HG03571 (cell line): Measurements from ENCODE around the gene DPYSL3.
"Not testable (repeated sequence)": the region's sequence is repeated elsewhere in the genome, so short reads cannot be mapped to it uniquely, and the experiment has no call there.

Experiments
- ATAC-seq: cut with Tn5 transposase; IDR thresholded peaks from one replicate; pipeline ENCODE4 v1.9.1; 2021; ENCODE audit not compliant: unreplicated experiment

DPYSL3 gene

GRCh38 chr5:147509710-147510651, at the start of gene DPYSL3:
DPYSL3 (minus strand) TSS chr5:147510068; CDS start chr5:147509858, 210 bp downstream.
- no peak for ATAC-seq

DNA sequence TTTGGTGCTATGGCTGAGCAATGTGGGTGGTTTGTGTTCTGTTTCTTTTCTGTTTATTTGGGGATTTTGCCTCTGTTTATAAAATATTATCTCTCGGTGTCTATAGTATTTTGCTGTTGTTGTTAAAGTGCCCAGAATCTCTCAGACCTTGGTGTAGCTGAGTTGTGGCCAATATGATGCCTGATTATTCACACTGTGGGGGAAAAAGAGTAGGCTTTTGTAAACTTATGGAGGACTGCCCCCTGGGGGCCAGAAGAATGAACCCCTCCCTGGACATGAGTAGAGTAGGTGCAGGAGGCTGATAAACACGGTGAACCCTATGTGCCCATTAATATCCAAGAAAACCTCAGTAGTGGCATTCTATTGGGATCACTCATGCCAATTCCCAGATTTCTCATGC, 49.0 kb upstream of the DPYSL3 start:
- no peak for ATAC-seq

DNA sequence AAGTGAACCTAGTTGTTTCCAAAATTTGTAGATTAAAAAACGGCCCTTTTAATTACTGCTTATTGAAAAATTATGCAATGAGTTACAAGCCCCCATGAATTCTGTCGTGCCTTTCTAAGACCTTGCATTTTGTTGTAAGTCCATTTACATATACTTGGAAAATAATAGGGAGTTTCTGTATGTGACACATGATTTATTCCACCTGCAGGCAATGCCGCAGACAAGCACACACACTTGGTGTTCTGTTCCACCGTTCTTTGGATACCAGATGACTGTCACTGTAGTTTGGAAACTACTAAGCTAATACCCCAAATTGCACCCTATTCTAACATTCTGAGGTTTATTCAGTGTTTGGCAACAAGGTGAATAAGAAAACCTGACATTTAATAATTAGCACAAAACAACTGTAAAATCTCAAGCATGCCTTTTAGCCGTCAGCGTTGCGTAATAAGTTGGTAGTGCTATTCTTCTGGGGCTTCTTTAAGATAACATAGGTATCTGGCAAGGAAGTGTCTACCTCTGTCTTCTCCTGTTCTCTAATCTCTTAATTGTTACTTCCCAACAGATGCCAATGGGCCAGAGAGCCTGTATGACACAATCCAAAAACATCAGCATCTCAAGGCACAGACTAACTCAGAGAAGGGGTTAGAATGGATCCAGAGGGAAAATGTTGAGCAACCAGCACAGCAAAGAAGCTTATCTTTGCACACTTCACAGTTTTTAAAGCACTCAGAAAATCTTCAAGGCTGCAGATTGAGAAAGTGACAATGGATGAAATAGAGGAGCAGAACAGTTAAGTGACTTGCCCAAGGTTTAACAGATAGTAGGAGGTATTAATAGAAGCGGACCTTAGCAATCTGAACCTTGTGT, 48.2 kb upstream of the DPYSL3 start:
- no peak for ATAC-seq

- ATAC-seq, result no peak
Measured at GRCh38 chr5:147555176-147555575, 45.3 kb upstream of the DPYSL3 start.

DNA sequence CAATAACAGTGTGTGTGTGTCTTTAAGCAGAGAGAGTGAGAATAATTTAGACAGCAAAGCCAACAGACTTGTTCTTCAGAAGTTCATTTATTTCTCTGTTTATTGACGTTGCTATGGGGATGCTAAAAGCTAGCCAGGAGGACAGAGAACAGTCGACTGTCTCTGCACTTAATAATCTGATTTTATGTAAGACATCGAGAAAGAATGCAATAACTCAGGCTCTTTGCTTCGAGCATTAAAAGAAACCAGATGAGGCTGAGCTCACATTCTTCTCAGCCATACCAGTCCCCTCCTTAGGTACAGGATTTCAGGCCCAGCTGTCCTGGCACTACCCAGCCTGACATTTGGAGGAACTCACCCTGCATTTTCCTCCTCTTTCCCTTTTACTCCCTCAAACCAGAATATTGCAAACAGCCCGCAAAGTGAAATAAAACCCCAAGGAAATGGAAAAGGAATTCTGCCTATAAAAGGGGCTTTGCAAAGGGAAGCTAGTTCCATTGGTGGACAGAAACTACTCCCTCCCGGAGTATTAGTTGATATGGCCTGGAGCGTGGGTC, 44.5 kb upstream of the DPYSL3 start:
- no peak for ATAC-seq

DNA sequence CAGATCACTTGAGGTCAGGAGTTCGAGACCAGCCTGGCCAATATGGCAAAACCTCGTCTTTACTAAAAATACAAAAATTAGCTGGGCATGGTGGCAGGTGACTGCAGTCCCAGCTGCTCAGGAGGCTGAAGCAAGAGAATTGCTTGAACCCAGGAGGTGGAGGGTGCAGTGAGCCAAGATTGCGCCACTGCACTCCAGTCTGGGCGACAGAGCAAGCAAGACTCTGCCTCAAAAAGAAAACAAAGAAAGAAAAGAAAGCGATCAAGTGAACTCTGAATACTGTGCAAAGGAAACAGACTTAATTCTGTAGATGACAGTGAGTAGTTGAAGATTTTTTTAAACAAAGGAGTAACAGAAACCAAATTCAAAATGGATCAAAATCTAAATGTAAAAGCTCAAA, 43.9 kb upstream of the DPYSL3 start:
- not testable (repeated sequence) for ATAC-seq

GRCh38 chr5:147552897-147553296, 43.0 kb upstream of the DPYSL3 start:
- no peak for ATAC-seq

GRCh38 chr5:147551677-147552076, 41.8 kb upstream of the DPYSL3 start:
- no peak for ATAC-seq

DNA sequence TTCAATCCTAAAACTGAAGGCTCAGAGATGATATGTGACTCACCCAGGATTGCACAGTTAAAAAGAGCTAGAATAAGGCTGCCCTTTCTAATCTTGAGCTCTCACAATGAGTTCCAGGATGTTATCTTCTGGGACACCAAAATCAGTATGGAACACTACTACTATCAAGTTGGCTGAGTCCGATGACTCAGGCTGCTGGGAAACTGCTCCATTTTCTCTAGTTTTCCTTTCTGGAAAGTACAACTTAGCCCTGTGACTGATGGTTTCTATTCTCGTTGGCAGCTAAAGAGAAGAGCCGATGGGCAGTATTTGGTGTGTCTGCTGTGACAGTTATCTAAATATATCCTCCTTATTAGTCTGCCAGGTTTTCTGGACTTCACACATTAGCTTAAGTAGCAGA, 37.9 kb upstream of the DPYSL3 start:
- ATAC-seq, result no peak

DNA sequence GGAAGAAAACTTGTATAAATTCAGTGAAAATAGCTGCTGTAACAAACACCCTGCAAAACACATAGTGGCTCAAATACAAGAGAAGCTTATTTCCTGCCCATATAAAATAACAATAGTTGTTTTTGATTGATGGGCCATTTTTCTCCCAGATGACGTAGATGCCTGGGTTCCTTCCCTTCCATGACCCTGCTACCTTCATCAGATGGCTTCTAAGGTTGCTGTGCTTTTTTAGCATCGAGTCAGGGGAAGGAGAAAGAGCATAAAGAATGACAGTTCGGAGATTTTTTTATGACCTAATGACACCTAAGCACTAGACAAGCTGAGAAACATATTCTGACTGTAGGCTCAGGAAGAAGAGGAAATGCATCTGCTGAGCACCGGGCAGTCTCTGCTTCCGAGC, 34.7 kb upstream of the DPYSL3 start:
- ATAC-seq, result no peak

- no peak for ATAC-seq
Measured at GRCh38 chr5:147539053-147539452, 29.2 kb upstream of the DPYSL3 start.

GRCh38 chr5:147538236-147538635, 28.4 kb upstream of the DPYSL3 start:
- ATAC-seq, result no peak

DNA sequence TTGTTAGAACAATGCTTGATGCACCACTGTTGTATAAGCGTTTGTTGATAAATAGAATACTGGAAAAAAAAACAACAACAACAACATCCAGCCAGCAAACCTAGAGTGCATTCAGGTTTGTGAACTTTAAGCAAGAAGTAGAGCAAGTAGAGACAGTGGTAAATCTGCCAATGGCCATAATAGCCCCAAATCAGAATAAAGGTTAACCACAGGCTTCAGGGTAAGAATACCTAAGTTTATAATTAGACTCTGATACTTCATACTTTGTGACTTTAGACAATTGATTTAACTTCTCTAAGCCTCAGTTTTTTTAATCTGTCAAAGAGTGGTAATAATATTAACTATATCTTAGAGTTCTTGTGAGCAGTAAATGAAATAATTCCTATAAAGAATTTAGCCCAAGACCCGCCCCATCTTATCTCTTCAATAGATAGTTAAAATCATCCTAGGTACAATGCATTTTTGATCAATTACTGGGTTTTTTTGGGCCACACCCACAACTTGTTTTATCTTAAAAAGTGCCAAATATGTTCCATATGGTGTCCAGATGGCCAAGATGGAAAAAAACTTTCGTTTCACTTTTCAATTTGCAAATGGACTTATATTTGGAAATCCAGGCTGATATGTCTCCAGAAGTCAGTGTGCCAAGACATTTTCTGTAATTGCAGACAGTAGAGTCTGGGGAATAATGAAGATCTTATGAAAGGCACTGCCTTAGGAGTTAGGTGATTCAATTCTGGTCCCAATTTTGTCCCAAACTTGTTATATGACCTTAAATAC, 24.5 kb upstream of the DPYSL3 start:
- no peak for ATAC-seq

DNA sequence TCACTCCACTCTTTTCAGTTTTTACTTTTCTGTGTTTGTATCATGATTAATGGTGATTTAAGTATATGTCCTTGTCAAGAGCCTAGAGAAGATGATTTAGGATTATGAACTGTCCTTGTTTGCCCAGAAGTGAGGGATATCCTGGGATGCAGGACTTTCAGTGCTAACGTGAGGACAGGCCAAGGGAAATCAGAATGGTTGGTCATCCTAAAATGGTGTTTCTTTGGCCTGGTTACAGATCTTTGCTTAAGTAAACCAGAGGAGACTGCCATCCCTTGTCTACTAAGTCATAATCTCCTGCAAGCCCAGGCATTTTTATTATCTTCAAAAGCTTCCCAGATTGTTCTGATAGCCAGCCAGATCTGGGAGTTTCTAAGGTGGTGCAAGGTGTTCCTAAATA, 22.3 kb upstream of the DPYSL3 start:
- ATAC-seq, result no peak

DNA sequence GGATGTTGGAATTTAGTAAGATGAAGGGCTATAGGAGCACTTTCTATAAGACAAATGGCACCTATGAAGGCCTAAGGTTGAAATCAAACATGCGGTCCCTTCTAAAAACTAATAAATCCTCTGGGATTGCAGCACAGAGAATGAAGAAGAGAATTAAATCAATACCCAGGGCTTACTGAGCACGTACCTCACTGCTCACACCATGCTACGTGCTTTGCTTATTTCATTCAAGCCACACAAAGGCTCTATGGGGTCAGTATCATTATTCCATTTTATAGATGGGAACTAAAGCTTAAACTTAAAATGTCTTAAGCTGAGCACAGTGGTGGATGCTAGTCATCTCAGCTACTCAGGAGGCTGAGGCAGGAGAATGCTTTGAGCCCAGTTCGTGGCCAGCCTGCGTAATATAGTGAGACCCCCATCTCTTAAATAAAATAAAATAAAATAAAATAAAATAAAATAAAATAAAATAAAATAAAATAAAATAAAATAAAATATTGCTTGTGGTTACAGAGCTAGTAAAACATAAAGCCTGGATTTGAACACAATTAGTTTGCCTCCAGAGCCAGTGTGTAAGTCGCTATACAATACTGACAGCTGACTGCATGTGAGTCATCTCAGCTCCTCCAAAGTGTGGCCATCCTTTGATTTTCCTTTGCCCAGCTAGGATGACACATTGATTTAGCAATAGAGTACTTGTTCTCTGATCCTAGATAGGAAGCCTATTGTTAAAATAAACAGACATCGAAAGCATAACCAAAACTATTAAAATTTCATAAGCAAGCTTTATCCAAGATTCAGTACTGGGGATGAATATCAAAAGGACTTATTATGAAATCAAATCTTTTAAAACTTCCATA, 20.9 kb upstream of the DPYSL3 start:
- ATAC-seq, result no peak

- no peak for ATAC-seq
Measured at GRCh38 chr5:147523069-147523468, 13.2 kb upstream of the DPYSL3 start.

- ATAC-seq, result no peak
Measured at GRCh38 chr5:147522435-147522834, 12.6 kb upstream of the DPYSL3 start.

GRCh38 chr5:147520450-147520849, 10.6 kb upstream of the DPYSL3 start:
- no peak for ATAC-seq

GRCh38 chr5:147519380-147519779, 9.5 kb upstream of the DPYSL3 start:
- ATAC-seq, result no peak

DNA sequence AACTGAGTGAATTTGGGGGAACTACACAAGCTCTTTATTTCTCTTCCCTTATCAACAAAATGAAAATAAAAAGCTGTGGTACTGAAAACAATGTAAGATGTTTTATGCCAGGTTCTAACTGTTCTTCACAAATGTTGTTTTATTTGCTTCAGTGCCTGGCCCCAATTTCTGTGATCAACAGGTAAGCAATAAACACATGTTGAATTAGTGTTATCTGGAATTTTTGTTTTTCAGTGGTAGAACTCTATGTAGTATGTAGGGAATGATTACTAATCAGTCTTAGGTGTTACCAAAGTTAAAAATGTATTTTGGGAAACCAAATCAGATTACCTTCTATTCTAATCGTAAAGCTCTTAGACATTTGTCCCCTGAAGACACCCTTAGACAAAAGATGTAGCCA, 7.5 kb upstream of the DPYSL3 start:
- ATAC-seq, result no peak
